SK-N-SH treated with all-trans-retinoic acid at 6 μM for 48 hours (cell line): ENCODE measurements around the gene ITLN2.

ENCODE experiments used
- ATAC-seq: fragments of 200-7000 bp; cut with Tn5 transposase; 3 replicates; pipeline ENCODE4 v1.9.1; 2020; ENCODE audit warnings: mild to moderate bottlenecking, moderate library complexity
- ARNTL ChIP-seq: fragments of 450-650 bp; formaldehyde crosslinking; IDR thresholded peaks from 2 replicates; pipeline ENCODE4 v1.5.0; 2020; ENCODE audit warnings: low read depth, mild to moderate bottlenecking, moderate library complexity, borderline replicate concordance
- BACH2 ChIP-seq: fragments of 250-450 bp; sonication (Bioruptor Pico); IDR thresholded peaks from 2 replicates; pipeline ENCODE4 v1.9.0; 2021; ENCODE audit warnings: mild to moderate bottlenecking, borderline replicate concordance
- ESRRG ChIP-seq: fragments of 250-450 bp; sonication (Bioruptor Pico); IDR thresholded peaks from 2 replicates; pipeline ENCODE4 v1.6.1; 2021; ENCODE audit warnings: mild to moderate bottlenecking
- GLIS3 ChIP-seq: fragments of 250-450 bp; sonication (Bioruptor Pico); IDR thresholded peaks from 2 replicates; pipeline ENCODE4 v1.5.0; 2020; ENCODE audit warnings: mild to moderate bottlenecking, moderate library complexity
- ISL1 ChIP-seq: fragments of 250-450 bp; sonication (Bioruptor Pico); IDR thresholded peaks from 2 replicates; pipeline ENCODE4 v2.1.2; 2022; ENCODE audit warnings: mild to moderate bottlenecking, moderate library complexity
- OSR1 ChIP-seq: fragments of 250-450 bp; sonication (Bioruptor Pico); IDR thresholded peaks from 2 replicates; pipeline ENCODE4 v1.8.0; 2022; ENCODE audit warnings: moderate library complexity, mild to moderate bottlenecking, inconsistent platforms
- PPARA ChIP-seq: fragments of 250-450 bp; sonication (Bioruptor Pico); IDR thresholded peaks from 2 replicates; pipeline ENCODE4 v1.5.0; 2020; ENCODE audit warnings: mild to moderate bottlenecking, borderline replicate concordance
- RARB ChIP-seq: fragments of 250-450 bp; sonication (Bioruptor Pico); IDR thresholded peaks from 2 replicates; pipeline ENCODE4 v1.8.0; 2021; ENCODE audit warnings: mild to moderate bottlenecking, moderate library complexity
- SNAI2 ChIP-seq: fragments of 250-450 bp; sonication (Bioruptor Pico); IDR thresholded peaks from 2 replicates; pipeline ENCODE4 v1.5.0; 2020; ENCODE audit warnings: mild to moderate bottlenecking, moderate library complexity
- TCF4 ChIP-seq: fragments of 250-450 bp; sonication (Bioruptor Pico); IDR thresholded peaks from 2 replicates; pipeline ENCODE4 v1.8.0; 2021; ENCODE audit warnings: mild to moderate bottlenecking, moderate library complexity, borderline replicate concordance
- TOX ChIP-seq: fragments of 250-450 bp; sonication (Bioruptor Pico); IDR thresholded peaks from 2 replicates; pipeline ENCODE4 v1.8.0; 2021; ENCODE audit warnings: mild to moderate bottlenecking, moderate library complexity, borderline replicate concordance
- ZC3H10 ChIP-seq: fragments of 250-450 bp; sonication (Bioruptor Pico); IDR thresholded peaks from 2 replicates; pipeline ENCODE4 v1.5.1; 2021; ENCODE audit warnings: mild to moderate bottlenecking, moderate library complexity
- ZFP3 ChIP-seq: fragments of 250-450 bp; sonication (Bioruptor Pico); IDR thresholded peaks from 2 replicates; pipeline ENCODE4 v1.5.0; 2020; ENCODE audit warnings: mild to moderate bottlenecking, moderate library complexity
- ZNF565 ChIP-seq: fragments of 450-650 bp; formaldehyde crosslinking; conservative IDR thresholded peaks from 2 replicates; pipeline ENCODE4 v1.5.0; 2020; ENCODE audit warnings: low read depth, mild to moderate bottlenecking, moderate library complexity
- ZNF70 ChIP-seq: fragments of 450-650 bp; formaldehyde crosslinking; IDR thresholded peaks from 2 replicates; pipeline ENCODE4 v1.5.0; 2020; ENCODE audit warnings: mild to moderate bottlenecking, moderate library complexity
- ZNF8 ChIP-seq: fragments of 450-650 bp; formaldehyde crosslinking; IDR thresholded peaks from 2 replicates; pipeline ENCODE4 v1.5.0; 2020; ENCODE audit warnings: mild to moderate bottlenecking, moderate library complexity
- TF ChIP-seq, protein P1 (sequence below): fragments of 250-450 bp; sonication (Bioruptor Pico); IDR thresholded peaks from 2 replicates; pipeline ENCODE4 v1.5.1; 2020; ENCODE audit warnings: low read depth, mild to moderate bottlenecking, moderate library complexity
- TF ChIP-seq, protein P2 (sequence below): fragments of 250-450 bp; sonication (Bioruptor Pico); IDR thresholded peaks from 2 replicates; pipeline ENCODE4 v1.8.0; 2020; ENCODE audit warnings: mild to moderate bottlenecking, moderate library complexity, borderline replicate concordance
- TF ChIP-seq, protein P3 (sequence below): fragments of 250-450 bp; sonication (Bioruptor Pico); IDR thresholded peaks from 2 replicates; pipeline ENCODE4 v1.8.0; 2021; ENCODE audit warnings: low read depth, mild to moderate bottlenecking, moderate library complexity, borderline replicate concordance
- TF ChIP-seq, protein P4 (sequence below): fragments of 250-450 bp; sonication (Bioruptor Pico); IDR thresholded peaks from 2 replicates; pipeline ENCODE4 v1.5.0; 2020; ENCODE audit warnings: mild to moderate bottlenecking, moderate library complexity

ITLN2 gene

DNA sequence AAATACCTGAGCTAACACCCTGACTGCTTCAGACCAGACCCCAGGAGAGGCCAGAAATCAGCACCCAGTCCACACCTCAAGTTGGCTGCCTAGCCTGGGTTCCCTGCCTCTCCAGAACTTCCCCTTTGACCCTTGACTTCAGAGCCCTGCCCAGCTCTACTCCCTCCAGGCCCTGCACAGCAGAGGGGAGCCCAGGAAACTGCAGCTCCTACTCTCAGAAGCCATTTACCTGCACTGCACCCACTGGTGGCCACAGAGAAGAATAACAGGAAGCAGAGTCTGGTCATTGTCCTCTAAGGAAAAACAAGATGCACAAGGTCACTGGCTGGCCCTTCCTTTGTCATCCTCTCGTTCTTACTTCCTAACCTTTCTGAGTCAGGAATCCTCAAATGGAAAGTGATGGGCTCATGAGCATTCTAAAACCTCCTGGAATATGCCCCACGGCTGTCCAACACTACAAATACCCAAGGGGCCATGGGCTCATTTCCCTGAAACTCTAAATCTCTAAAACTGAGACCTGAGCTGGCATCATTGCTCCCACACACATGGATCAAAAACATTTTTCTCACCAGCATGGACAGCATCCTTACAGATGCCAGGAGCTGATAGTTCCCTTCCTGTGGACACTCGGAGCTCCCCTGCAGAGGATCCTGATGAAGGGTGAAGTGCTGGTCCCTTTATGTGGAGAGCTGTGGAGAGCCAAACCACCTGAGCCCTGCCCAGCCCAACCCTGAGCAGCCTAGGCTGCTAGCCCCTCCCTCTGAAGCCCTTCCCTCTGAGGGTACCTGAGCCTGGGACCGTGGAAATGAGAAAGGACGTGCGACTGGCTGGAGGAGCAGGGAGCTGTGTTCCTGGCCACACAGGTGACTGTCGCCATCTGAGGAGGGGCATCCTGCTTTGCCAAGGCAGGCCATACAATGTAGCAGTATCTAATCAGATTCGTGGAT lies at the start of gene ITLN2:
TSS of gene ITLN2 (minus strand) at position 652 of the 947 bp plus-strand sequence. CDS start at position 584, 68 bp downstream.
- ATAC-seq, result peak; percentile 75
- TF ChIP-seq ZNF70 (no peak), ZC3H10 (CRISPR knock-in tag) (no peak), TOX (CRISPR knock-in tag) (no peak), SNAI2 (CRISPR knock-in tag) (no peak), BACH2 (CRISPR knock-in tag) (no peak), PPARA (no peak)
- TF ChIP-seq, protein P1, sequence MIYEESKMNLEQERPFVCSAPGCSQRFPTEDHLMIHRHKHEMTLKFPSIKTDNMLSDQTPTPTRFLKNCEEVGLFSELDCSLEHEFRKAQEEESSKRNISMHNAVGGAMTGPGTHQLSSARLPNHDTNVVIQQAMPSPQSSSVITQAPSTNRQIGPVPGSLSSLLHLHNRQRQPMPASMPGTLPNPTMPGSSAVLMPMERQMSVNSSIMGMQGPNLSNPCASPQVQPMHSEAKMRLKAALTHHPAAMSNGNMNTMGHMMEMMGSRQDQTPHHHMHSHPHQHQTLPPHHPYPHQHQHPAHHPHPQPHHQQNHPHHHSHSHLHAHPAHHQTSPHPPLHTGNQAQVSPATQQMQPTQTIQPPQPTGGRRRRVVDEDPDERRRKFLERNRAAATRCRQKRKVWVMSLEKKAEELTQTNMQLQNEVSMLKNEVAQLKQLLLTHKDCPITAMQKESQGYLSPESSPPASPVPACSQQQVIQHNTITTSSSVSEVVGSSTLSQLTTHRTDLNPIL (CRISPR knock-in tag), result no peak
- TF ChIP-seq, protein P2, sequence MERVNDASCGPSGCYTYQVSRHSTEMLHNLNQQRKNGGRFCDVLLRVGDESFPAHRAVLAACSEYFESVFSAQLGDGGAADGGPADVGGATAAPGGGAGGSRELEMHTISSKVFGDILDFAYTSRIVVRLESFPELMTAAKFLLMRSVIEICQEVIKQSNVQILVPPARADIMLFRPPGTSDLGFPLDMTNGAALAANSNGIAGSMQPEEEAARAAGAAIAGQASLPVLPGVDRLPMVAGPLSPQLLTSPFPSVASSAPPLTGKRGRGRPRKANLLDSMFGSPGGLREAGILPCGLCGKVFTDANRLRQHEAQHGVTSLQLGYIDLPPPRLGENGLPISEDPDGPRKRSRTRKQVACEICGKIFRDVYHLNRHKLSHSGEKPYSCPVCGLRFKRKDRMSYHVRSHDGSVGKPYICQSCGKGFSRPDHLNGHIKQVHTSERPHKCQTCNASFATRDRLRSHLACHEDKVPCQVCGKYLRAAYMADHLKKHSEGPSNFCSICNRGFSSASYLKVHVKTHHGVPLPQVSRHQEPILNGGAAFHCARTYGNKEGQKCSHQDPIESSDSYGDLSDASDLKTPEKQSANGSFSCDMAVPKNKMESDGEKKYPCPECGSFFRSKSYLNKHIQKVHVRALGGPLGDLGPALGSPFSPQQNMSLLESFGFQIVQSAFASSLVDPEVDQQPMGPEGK, result no peak
- TF ChIP-seq, protein P3, sequence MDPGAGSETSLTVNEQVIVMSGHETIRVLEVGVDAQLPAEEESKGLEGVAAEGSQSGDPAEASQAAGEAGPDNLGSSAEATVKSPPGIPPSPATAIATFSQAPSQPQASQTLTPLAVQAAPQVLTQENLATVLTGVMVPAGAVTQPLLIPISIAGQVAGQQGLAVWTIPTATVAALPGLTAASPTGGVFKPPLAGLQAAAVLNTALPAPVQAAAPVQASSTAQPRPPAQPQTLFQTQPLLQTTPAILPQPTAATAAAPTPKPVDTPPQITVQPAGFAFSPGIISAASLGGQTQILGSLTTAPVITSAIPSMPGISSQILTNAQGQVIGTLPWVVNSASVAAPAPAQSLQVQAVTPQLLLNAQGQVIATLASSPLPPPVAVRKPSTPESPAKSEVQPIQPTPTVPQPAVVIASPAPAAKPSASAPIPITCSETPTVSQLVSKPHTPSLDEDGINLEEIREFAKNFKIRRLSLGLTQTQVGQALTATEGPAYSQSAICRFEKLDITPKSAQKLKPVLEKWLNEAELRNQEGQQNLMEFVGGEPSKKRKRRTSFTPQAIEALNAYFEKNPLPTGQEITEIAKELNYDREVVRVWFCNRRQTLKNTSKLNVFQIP (CRISPR knock-in tag), result no peak

DNA sequence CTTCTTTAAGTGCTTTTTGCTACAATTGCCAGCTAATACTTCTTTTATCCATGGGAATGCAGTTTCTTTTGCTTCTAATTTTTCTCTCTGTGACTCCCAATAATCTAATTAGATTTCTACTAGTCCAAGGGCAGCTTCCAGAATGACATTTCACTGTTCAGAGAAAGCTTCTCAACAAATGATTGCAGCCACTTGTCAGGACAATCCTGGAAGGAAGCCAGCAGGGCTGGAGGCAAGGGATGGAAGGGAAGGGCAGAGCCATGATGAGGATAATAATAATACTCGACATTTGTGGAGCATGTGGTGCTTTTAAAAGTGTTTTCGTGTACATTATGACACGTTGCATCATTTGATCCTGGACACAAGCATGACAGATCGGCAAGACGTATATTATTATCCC lies 46.9 kb upstream of the ITLN2 start:
- no peak for TF ChIP-seq ZC3H10 (CRISPR knock-in tag)
- TF ChIP-seq OSR1 (CRISPR knock-in tag), result no peak
- no peak for ATAC-seq

DNA sequence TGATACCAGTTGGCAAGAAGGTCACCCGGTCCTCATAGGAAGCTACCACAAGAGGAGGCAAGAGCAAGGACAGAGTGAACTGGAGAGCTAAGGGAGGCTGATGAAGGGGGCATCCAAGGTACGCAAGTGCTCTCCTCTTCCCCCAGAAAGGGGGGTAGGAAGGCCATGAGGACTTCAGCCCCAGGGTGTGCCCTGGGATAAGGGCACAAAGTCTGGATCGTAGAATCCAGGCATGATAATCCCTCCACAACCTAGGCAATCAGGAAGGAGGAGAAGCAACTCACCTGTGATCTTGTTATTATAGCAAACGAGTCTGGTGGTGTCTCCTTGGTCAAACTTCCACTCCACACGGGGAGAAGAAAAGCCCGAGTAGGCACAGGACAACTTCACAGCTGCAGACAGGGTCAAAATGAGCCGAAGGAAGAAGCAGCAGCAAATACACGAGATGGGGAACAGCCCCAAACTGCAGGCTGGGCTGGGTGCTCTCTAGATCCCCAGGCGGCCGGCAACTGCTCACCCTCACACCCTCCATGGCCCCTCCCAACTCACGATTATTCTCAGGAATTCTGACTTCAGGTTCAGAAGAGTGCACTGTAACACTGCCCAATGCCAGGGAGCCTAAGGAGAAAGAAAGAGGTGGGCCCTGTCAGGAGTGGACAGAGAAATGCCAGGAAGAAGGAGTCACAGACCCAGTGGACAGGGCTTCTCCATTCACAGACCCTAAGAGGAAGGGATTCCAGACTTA lies 46.3 kb upstream of the ITLN2 start:
- peak; percentile 34 for ATAC-seq
- TF ChIP-seq ZNF8, result no peak
- TF ChIP-seq, protein P3 (CRISPR knock-in tag), result no peak
- no peak for TF ChIP-seq ISL1 (CRISPR knock-in tag)
- no peak for TF ChIP-seq PPARA
- TF ChIP-seq SNAI2 (CRISPR knock-in tag), result no peak
- no peak for TF ChIP-seq OSR1 (CRISPR knock-in tag)
- no peak for TF ChIP-seq ZFP3 (CRISPR knock-in tag)
- no peak for TF ChIP-seq TCF4 (CRISPR knock-in tag)
- no peak for TF ChIP-seq ZC3H10 (CRISPR knock-in tag)
- no peak for TF ChIP-seq TOX (CRISPR knock-in tag)
- TF ChIP-seq, protein P4, sequence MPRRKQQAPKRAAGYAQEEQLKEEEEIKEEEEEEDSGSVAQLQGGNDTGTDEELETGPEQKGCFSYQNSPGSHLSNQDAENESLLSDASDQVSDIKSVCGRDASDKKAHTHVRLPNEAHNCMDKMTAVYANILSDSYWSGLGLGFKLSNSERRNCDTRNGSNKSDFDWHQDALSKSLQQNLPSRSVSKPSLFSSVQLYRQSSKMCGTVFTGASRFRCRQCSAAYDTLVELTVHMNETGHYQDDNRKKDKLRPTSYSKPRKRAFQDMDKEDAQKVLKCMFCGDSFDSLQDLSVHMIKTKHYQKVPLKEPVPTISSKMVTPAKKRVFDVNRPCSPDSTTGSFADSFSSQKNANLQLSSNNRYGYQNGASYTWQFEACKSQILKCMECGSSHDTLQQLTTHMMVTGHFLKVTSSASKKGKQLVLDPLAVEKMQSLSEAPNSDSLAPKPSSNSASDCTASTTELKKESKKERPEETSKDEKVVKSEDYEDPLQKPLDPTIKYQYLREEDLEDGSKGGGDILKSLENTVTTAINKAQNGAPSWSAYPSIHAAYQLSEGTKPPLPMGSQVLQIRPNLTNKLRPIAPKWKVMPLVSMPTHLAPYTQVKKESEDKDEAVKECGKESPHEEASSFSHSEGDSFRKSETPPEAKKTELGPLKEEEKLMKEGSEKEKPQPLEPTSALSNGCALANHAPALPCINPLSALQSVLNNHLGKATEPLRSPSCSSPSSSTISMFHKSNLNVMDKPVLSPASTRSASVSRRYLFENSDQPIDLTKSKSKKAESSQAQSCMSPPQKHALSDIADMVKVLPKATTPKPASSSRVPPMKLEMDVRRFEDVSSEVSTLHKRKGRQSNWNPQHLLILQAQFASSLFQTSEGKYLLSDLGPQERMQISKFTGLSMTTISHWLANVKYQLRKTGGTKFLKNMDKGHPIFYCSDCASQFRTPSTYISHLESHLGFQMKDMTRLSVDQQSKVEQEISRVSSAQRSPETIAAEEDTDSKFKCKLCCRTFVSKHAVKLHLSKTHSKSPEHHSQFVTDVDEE (CRISPR knock-in tag), result no peak
- no peak for TF ChIP-seq ESRRG (CRISPR knock-in tag)
- TF ChIP-seq GLIS3 (CRISPR knock-in tag), result no peak
- TF ChIP-seq, protein P2, result no peak
- TF ChIP-seq ZNF70, result no peak
- no peak for TF ChIP-seq RARB
- TF ChIP-seq ZNF565 (CRISPR knock-in tag), result no peak
- no peak for TF ChIP-seq BACH2 (CRISPR knock-in tag)
- TF ChIP-seq, protein P1 (CRISPR knock-in tag), result no peak
- no peak for TF ChIP-seq ARNTL
- TF ChIP-seq, all 23 proteins: peak for 0
